ENCODE data around the gene TMEM260. TPM values are rescaled to one million over a fixed set of nuclear protein-coding genes. Genes with fewer than 3 reads are reported as not detected.

TMEM260 gene
- total RNA-seq, result 11.3 TPM

GRCh38 chr14:56579345-56580220 lies at the start of gene TMEM260:
Gene TMEM260 (plus strand): TSS chr14:56579798. CDS start chr14:56579915, 117 bp downstream.
- peak; percentile 93 for ATAC-seq
- DNase-seq (ENCODE audit: low spot score), result peak; percentile 87

- no peak for DNase-seq (ENCODE audit: low spot score)
- no peak for ATAC-seq
Measured at GRCh38 chr14:56532546-56532945, 47.1 kb upstream of the TMEM260 start.

- ATAC-seq, result no peak
- no peak for DNase-seq (ENCODE audit: low spot score)
Measured at GRCh38 chr14:56534656-56535055, 44.9 kb upstream of the TMEM260 start.

- DNase-seq (ENCODE audit: low spot score), result no peak
Measured at GRCh38 chr14:56539862-56540261, 39.7 kb upstream of the TMEM260 start.

GRCh38 chr14:56543436-56543835 lies 36.2 kb upstream of the TMEM260 start:
- no peak for ATAC-seq
- DNase-seq (ENCODE audit: low spot score), result no peak

More at GRCh38 chr14:56539862-56540261, 39.7 kb upstream of the TMEM260 start:
- ATAC-seq, result no peak

GRCh38 chr14:56549721-56550120 lies 29.9 kb upstream of the TMEM260 start:
- ATAC-seq (no peak), DNase-seq (ENCODE audit: low spot score) (no peak)

- DNase-seq (ENCODE audit: low spot score) (no peak), ATAC-seq (no peak)
Measured at GRCh38 chr14:56552615-56553014, 27.0 kb upstream of the TMEM260 start.

- DNase-seq (ENCODE audit: low spot score), result no peak
- no peak for ATAC-seq
Measured at GRCh38 chr14:56554301-56554700, 25.3 kb upstream of the TMEM260 start.

GRCh38 chr14:56555921-56556570 lies 23.6 kb upstream of the TMEM260 start:
- ATAC-seq, result peak; percentile 99
- no peak for DNase-seq (ENCODE audit: low spot score)

- ATAC-seq (no peak), DNase-seq (ENCODE audit: low spot score) (no peak)
Measured at GRCh38 chr14:56559182-56559581, 20.4 kb upstream of the TMEM260 start.

GRCh38 chr14:56561606-56562005 lies 18.0 kb upstream of the TMEM260 start:
- DNase-seq (ENCODE audit: low spot score), result no peak
- ATAC-seq, result no peak

GRCh38 chr14:56562883-56563282 lies 16.7 kb upstream of the TMEM260 start:
- ATAC-seq (no peak), DNase-seq (ENCODE audit: low spot score) (no peak)

- DNase-seq (ENCODE audit: low spot score) (no peak), ATAC-seq (no peak)
Measured at GRCh38 chr14:56569174-56569573, 10.4 kb upstream of the TMEM260 start.

GRCh38 chr14:56570295-56570694 lies 9.3 kb upstream of the TMEM260 start:
- ATAC-seq, result no peak
- no peak for DNase-seq (ENCODE audit: low spot score)

- ATAC-seq (no peak), DNase-seq (ENCODE audit: low spot score) (no peak)
Measured at GRCh38 chr14:56580221-56580711, 668 bp downstream of the TMEM260 start.

- no peak for ATAC-seq
- no peak for DNase-seq (ENCODE audit: low spot score)
Measured at GRCh38 chr14:56581041-56581727, 1.6 kb downstream of the TMEM260 start.

- no peak for DNase-seq (ENCODE audit: low spot score)
- no peak for ATAC-seq
Measured at GRCh38 chr14:56585461-56586084, 6.0 kb downstream of the TMEM260 start.

GRCh38 chr14:56587701-56588100 lies 8.1 kb downstream of the TMEM260 start:
- no peak for ATAC-seq

GRCh38 chr14:56590535-56590960 lies 10.9 kb downstream of the TMEM260 start:
- ATAC-seq (no peak), DNase-seq (ENCODE audit: low spot score) (no peak)

More at GRCh38 chr14:56587701-56588100, 8.1 kb downstream of the TMEM260 start:
- no peak for DNase-seq (ENCODE audit: low spot score)

- ATAC-seq, result no peak
- no peak for DNase-seq (ENCODE audit: low spot score)
Measured at GRCh38 chr14:56592746-56593544, 13.3 kb downstream of the TMEM260 start.
